HepG2 (cell line): ENCODE measurements around the gene HOXD3. TPM values are rescaled to one million over a fixed set of nuclear protein-coding genes. Genes with fewer than 3 reads are reported as not detected.

Experiments used
- ATAC-seq: fragments of 200-7000 bp; cut with Tn5 transposase; 3 replicates; pipeline ENCODE4 v1.9.1; 2020; ENCODE audit warnings: mild to moderate bottlenecking, moderate library complexity
- BruUV-seq: library from RNA; stranded (reverse); fragments of 400-500 nt; replicated peaks from 2 replicates; lab custom pipeline; 2021; lab: Mats Ljungman, UMichigan
- CTCF ChIA-PET: fragments of 300-600 bp; formaldehyde crosslinking; extraction: SDS; loops from one replicate; lab custom pipeline; 2021; ENCODE audit warnings: low total read pairs, inconsistent platforms, low intra/inter-chr PET ratio; lab: Yijun Ruan, JAX
- POLR2A ChIA-PET: fragments of 350-600 bp; sonication (Branson Sonifier 250); formaldehyde crosslinking; loops from one replicate; lab custom pipeline; 2020; ENCODE audit warnings: antibody characterized with exemption, inconsistent platforms; lab: Yijun Ruan, JAX
- DNase-seq: peaks from one replicate; pipeline ENCODE4 v3.0.0-alpha.2; 2015; ENCODE audit warnings: low spot score
- FAIRE-seq: peaks from 3 replicates; lab custom pipeline; 2011; peaks lifted over from hg19 to GRCh38; lab: Jason Lieb, UNC
- H2AFZ ChIP-seq: one replicate; pipeline ENCODE4 v1.6.1; 2011; ENCODE audit warnings: low read length, inconsistent platforms
- H3K27ac ChIP-seq: fragments of 300-600 bp; 3 replicates; pipeline ENCODE4 v1.8.0; 2011; ENCODE audit warnings: mixed run types, mild to moderate bottlenecking, mixed read lengths, low read length, inconsistent platforms; ENCODE audit not compliant: insufficient read depth; ENCODE audit errors: extremely low read length
- H3K27me3 ChIP-seq, 2 experiments: fragments of 200-600 bp in 1 of 2; 2 replicates in 1 of 2; 3 replicates in 1 of 2; pipeline versions ENCODE4 v1.6.0 to v1.8.0; 2011; ENCODE audit warnings: low read length in 2 of 2, mild to moderate bottlenecking in 2 of 2, moderate library complexity in 2 of 2, inconsistent platforms in 1 of 2; ENCODE audit not compliant: insufficient read depth in 2 of 2, control insufficient read depth in 1 of 2
- H3K36me3 ChIP-seq, 2 experiments: fragments of 200-600 bp in 1 of 2; replicated peaks in 1 of 2; 2 replicates in 1 of 2; 3 replicates in 1 of 2; pipeline versions ENCODE4 v1.5.1 to v1.8.0; 2011; ENCODE audit warnings: low read length in 2 of 2, inconsistent platforms in 1 of 2; ENCODE audit not compliant: insufficient read depth in 2 of 2, control insufficient read depth in 1 of 2
- H3K4me1 ChIP-seq: 2 replicates; pipeline ENCODE4 v1.5.1; 2012; ENCODE audit warnings: low read length, inconsistent platforms; ENCODE audit not compliant: insufficient read depth
- H3K4me2 ChIP-seq: 2 replicates; pipeline ENCODE4 v1.6.0; 2011; ENCODE audit warnings: low read depth, low read length, inconsistent platforms
- H3K4me3 ChIP-seq, 3 experiments: fragments of 200-600 bp in 1 of 3; sonication (generic), shearing (Covaris generic) in 1 of 3; replicated peaks in 1 of 3; 2 replicates each; pipeline ENCODE4 v1.5.1; 2011 to 2016; ENCODE audit warnings: low read length in 3 of 3, inconsistent platforms in 2 of 3, low read depth in 2 of 3, mild to moderate bottlenecking in 2 of 3, control low read depth in 1 of 3, mixed read lengths in 1 of 3; ENCODE audit not compliant: insufficient read depth in 1 of 3
- H3K79me2 ChIP-seq: one replicate; pipeline ENCODE4 v1.6.1; 2011; ENCODE audit warnings: low read length, inconsistent platforms; ENCODE audit not compliant: insufficient read depth
- H3K9ac ChIP-seq: 2 replicates; pipeline ENCODE4 v1.6.0; 2011; ENCODE audit warnings: mild to moderate bottlenecking, low read depth, low read length, inconsistent platforms; ENCODE audit not compliant: insufficient read depth
- H3K9me3 ChIP-seq: 2 replicates; pipeline ENCODE4 v1.5.1; 2012; ENCODE audit warnings: mild to moderate bottlenecking, low read length
- H4K20me1 ChIP-seq: 2 replicates; pipeline ENCODE4 v1.6.0; 2011; ENCODE audit warnings: inconsistent platforms, mild to moderate bottlenecking, low read length, moderate library complexity; ENCODE audit not compliant: insufficient read depth
- FOXA1 ChIP-seq, 2 experiments: fragments of 450-650 bp in 1 of 2; sonication (generic) in 1 of 2; formaldehyde crosslinking in 1 of 2; IDR thresholded peaks; 2 replicates each; pipeline versions ENCODE4 v1.4.0 to v1.6.1; 2016 to 2020; ENCODE audit warnings: missing genetic modification reagents in 1 of 2
- HDAC2 ChIP-seq: sonication (generic); formaldehyde crosslinking; IDR thresholded peaks from 2 replicates; pipeline ENCODE4 v1.4.0; 2020; ENCODE audit warnings: missing genetic modification reagents
- HOXA3 ChIP-seq: sonication (generic); formaldehyde crosslinking; IDR thresholded peaks from 2 replicates; pipeline ENCODE4 v1.5.0; 2020; ENCODE audit warnings: missing genetic modification reagents
- MIER3 ChIP-seq: IDR thresholded peaks from 2 replicates; pipeline ENCODE4 v1.6.1; 2016; ENCODE audit warnings: missing compliant biosample characterization, borderline replicate concordance
- NCOA1 ChIP-seq: sonication (generic); formaldehyde crosslinking; IDR thresholded peaks from 2 replicates; pipeline ENCODE4 v1.9.0; 2021; ENCODE audit warnings: missing genetic modification reagents
- NR1H2 ChIP-seq: sonication (generic); formaldehyde crosslinking; IDR thresholded peaks from 2 replicates; pipeline ENCODE4 v1.8.1; 2022; ENCODE audit warnings: low read depth, missing genetic modification reagents, borderline replicate concordance
- NR2F2 ChIP-seq: IDR thresholded peaks from 2 replicates; pipeline ENCODE4 v1.6.1; 2012; ENCODE audit warnings: low read depth, inconsistent platforms, borderline replicate concordance
- POLR2AphosphoS5 ChIP-seq: IDR thresholded peaks from 2 replicates; pipeline ENCODE4 v1.6.1; 2012; ENCODE audit warnings: low read depth, low read length
- TAF15 ChIP-seq: fragments of 200-400 bp; formaldehyde crosslinking; IDR thresholded peaks from one replicate; pipeline ENCODE4 v1.6.1; 2018; ENCODE audit warnings: mild to moderate bottlenecking, low read depth, low read length; ENCODE audit not compliant: poor library complexity, severe bottlenecking
- ZNF224 ChIP-seq: sonication (generic); formaldehyde crosslinking; IDR thresholded peaks from 2 replicates; pipeline ENCODE4 v1.5.0; 2020; ENCODE audit warnings: mild to moderate bottlenecking, missing genetic modification reagents
- ZNF589 ChIP-seq: sonication (generic); formaldehyde crosslinking; conservative IDR thresholded peaks from 2 replicates; pipeline ENCODE4 v1.8.0; 2022; ENCODE audit warnings: mild to moderate bottlenecking, moderate library complexity, missing genetic modification reagents
- ZNF772 ChIP-seq: sonication (generic); formaldehyde crosslinking; IDR thresholded peaks from 2 replicates; pipeline ENCODE4 v1.5.0; 2020; ENCODE audit warnings: mild to moderate bottlenecking, missing genetic modification reagents
- ZNF775 ChIP-seq: sonication (generic); formaldehyde crosslinking; IDR thresholded peaks from 2 replicates; pipeline ENCODE4 v1.4.0; 2020; ENCODE audit warnings: missing genetic modification reagents, mild to moderate bottlenecking, moderate library complexity, borderline replicate concordance
- WGBS: methylation state at CpG from one replicate; pipeline ENCODE4 v1.1.6; 2017; ENCODE audit warnings: low lambda C conversion rate; 5-methylcytosine and 5-hydroxymethylcytosine counted together
- in situ Hi-C: cut with HindIII; loops from 2 replicates; pipeline ENCODE4 v1.10.0; 2017; ENCODE audit warnings: low pct_unique_long_range_greater_than_20kb; ENCODE audit not compliant: extremely low pct_ligation_motif_present
- intact Hi-C: fragments of 100-400 bp; cut with micrococcal nuclease; formaldehyde crosslinking; loops from one replicate; pipeline ENCODE4 v1.10.0; 2022; ENCODE audit not compliant: unreplicated experiment
- polyA plus RNA-seq, 8 experiments: library from polyadenylated mRNA; depleted of rRNA in 3 of 8; stranded (reverse) in 7 of 8; unstranded in 1 of 8; fragments of >200 nt; fragmentation: Illumina TruSeq in 4 of 8; extraction: Trizol in 4 of 8; gene quantifications; 2 replicates each; pipeline versions ENCODE4 v1.2.1 to v1.2.3, GENCODE V29; 2011 to 2016; ENCODE audit warnings: low read depth in 4 of 8, missing spikeins in 1 of 8, mixed read lengths in 1 of 8; ENCODE audit not compliant: insufficient read depth in 1 of 8
- total RNA-seq, 5 experiments: library from RNA; depleted of rRNA; stranded (reverse); fragments of >200 nt; fragmentation: Illumina TruSeq; extraction: Trizol; gene quantifications; 2 replicates each; pipeline ENCODE4 v1.2.3, GENCODE V29; 2016; ENCODE audit warnings: low read depth in 1 of 5
- TF ChIP-seq, protein P1 (sequence below): sonication (generic); formaldehyde crosslinking; IDR thresholded peaks from 2 replicates; pipeline ENCODE4 v1.9.0; 2022; ENCODE audit warnings: missing genetic modification reagents, mild to moderate bottlenecking, borderline replicate concordance
- TF ChIP-seq, protein P2 (sequence below): sonication (generic); formaldehyde crosslinking; IDR thresholded peaks from 2 replicates; pipeline ENCODE4 v1.8.0; 2022; ENCODE audit warnings: missing genetic modification reagents, mild to moderate bottlenecking, borderline replicate concordance
- TF ChIP-seq, protein P3 (sequence below): sonication (generic); formaldehyde crosslinking; conservative IDR thresholded peaks from 2 replicates; pipeline ENCODE4 v1.8.0; 2022; ENCODE audit warnings: low read depth, missing genetic modification reagents
- TF ChIP-seq, protein P4 (sequence below): sonication (generic); formaldehyde crosslinking; IDR thresholded peaks from 2 replicates; pipeline ENCODE4 v1.4.0; 2020; ENCODE audit warnings: missing genetic modification reagents
- TF ChIP-seq, protein P5 (sequence below): sonication (generic); formaldehyde crosslinking; IDR thresholded peaks from 2 replicates; pipeline ENCODE4 v1.8.1; 2023; ENCODE audit warnings: mild to moderate bottlenecking, missing genetic modification reagents

HOXD3 gene
- total and polyA plus RNA-seq, 2 of the 13 experiments (the other 11 are each of a cell fraction or from before 2014, with no cell fraction given): 0.05 to 0.09 TPM

DNA sequence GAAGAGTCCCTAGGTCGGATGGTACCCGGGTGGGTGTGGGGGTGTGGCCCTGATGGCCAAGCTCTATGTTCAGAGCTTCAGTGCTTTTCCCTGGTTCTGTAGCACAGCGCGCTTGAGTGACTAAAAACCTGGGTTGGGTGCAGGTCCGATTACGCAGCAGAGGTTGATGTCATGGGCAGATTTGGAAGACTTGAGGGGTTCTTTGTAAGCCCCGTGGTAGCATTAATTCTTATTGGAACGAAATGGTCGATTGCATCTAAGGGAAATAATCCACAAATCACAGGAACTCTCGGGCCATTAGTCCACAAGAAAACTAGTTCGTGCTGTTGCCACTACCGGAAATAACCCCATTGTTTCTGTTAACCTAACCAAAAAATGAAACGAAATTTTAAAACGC lies 18.6 kb upstream of the HOXD3 start:
- no peak overlapping the region for H3K27ac ChIP-seq
- peaks cover 11% of the 10 kb centered on the region for H3K4me1 ChIP-seq
- in situ Hi-C loops (no loop called here), intact Hi-C loops (no loop called here)
- no peaks in the 10 kb centered on the region for H4K20me1 ChIP-seq
- FAIRE-seq (no peak), ATAC-seq (no peak), DNase-seq (no peak)
- H3K4me3 ChIP-seq: no peak overlapping the region
- BruUV-seq: no TSS peak
- WGBS: 21% methylated on average over 12 of the region's 14 CpGs
- H3K27me3 ChIP-seq: peaks cover 9 to 91% of the 10 kb centered on the region in 2 experiments; a peak in 4 of 5 replicates
- no peaks in the 10 kb centered on the region for H3K9me3 ChIP-seq
- no peak overlapping the region for H2AFZ ChIP-seq
- H3K4me2 ChIP-seq: no peak overlapping the region
- H3K9ac ChIP-seq: no peak overlapping the region
- POLR2A ChIA-PET: no interaction called here
- no peaks in the 10 kb centered on the region for H3K36me3 ChIP-seq
- H3K79me2 ChIP-seq: no peaks in the 10 kb centered on the region
- CTCF ChIA-PET: no interaction called here
- TF ChIP-seq NR1H2: no peak
- TF ChIP-seq, protein P1, sequence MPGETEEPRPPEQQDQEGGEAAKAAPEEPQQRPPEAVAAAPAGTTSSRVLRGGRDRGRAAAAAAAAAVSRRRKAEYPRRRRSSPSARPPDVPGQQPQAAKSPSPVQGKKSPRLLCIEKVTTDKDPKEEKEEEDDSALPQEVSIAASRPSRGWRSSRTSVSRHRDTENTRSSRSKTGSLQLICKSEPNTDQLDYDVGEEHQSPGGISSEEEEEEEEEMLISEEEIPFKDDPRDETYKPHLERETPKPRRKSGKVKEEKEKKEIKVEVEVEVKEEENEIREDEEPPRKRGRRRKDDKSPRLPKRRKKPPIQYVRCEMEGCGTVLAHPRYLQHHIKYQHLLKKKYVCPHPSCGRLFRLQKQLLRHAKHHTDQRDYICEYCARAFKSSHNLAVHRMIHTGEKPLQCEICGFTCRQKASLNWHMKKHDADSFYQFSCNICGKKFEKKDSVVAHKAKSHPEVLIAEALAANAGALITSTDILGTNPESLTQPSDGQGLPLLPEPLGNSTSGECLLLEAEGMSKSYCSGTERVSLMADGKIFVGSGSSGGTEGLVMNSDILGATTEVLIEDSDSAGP: no peak
- no peak for TF ChIP-seq HOXA3 (CRISPR knock-in tag)
- no peak for TF ChIP-seq MIER3 (CRISPR knock-in tag)
- TF ChIP-seq ZNF589 (CRISPR knock-in tag): no peak
- no peak for TF ChIP-seq FOXA1 (IDR thresholded peaks at IDR 0.05)
- no peak for TF ChIP-seq FOXA1 (CRISPR knock-in tag; IDR thresholded peaks at IDR 0.05)
- no peak for TF ChIP-seq ZNF772 (CRISPR knock-in tag)
- TF ChIP-seq, protein P2, sequence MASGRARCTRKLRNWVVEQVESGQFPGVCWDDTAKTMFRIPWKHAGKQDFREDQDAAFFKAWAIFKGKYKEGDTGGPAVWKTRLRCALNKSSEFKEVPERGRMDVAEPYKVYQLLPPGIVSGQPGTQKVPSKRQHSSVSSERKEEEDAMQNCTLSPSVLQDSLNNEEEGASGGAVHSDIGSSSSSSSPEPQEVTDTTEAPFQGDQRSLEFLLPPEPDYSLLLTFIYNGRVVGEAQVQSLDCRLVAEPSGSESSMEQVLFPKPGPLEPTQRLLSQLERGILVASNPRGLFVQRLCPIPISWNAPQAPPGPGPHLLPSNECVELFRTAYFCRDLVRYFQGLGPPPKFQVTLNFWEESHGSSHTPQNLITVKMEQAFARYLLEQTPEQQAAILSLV (CRISPR knock-in tag): no peak
- TF ChIP-seq HDAC2 (CRISPR knock-in tag): no peak
- TF ChIP-seq, protein P3, sequence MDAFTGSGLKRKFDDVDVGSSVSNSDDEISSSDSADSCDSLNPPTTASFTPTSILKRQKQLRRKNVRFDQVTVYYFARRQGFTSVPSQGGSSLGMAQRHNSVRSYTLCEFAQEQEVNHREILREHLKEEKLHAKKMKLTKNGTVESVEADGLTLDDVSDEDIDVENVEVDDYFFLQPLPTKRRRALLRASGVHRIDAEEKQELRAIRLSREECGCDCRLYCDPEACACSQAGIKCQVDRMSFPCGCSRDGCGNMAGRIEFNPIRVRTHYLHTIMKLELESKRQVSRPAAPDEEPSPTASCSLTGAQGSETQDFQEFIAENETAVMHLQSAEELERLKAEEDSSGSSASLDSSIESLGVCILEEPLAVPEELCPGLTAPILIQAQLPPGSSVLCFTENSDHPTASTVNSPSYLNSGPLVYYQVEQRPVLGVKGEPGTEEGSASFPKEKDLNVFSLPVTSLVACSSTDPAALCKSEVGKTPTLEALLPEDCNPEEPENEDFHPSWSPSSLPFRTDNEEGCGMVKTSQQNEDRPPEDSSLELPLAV: no peak
- TF ChIP-seq, protein P4, sequence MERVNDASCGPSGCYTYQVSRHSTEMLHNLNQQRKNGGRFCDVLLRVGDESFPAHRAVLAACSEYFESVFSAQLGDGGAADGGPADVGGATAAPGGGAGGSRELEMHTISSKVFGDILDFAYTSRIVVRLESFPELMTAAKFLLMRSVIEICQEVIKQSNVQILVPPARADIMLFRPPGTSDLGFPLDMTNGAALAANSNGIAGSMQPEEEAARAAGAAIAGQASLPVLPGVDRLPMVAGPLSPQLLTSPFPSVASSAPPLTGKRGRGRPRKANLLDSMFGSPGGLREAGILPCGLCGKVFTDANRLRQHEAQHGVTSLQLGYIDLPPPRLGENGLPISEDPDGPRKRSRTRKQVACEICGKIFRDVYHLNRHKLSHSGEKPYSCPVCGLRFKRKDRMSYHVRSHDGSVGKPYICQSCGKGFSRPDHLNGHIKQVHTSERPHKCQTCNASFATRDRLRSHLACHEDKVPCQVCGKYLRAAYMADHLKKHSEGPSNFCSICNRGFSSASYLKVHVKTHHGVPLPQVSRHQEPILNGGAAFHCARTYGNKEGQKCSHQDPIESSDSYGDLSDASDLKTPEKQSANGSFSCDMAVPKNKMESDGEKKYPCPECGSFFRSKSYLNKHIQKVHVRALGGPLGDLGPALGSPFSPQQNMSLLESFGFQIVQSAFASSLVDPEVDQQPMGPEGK (CRISPR knock-in tag): no peak
- no peak for TF ChIP-seq NR2F2
- no peak for TF ChIP-seq ZNF775
- no peak for TF ChIP-seq ZNF224 (CRISPR knock-in tag)
- TF ChIP-seq, protein P5, sequence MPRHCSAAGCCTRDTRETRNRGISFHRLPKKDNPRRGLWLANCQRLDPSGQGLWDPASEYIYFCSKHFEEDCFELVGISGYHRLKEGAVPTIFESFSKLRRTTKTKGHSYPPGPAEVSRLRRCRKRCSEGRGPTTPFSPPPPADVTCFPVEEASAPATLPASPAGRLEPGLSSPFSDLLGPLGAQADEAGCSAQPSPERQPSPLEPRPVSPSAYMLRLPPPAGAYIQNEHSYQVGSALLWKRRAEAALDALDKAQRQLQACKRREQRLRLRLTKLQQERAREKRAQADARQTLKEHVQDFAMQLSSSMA (CRISPR knock-in tag): no peak
- no peak for TF ChIP-seq NCOA1 (CRISPR knock-in tag)
- TF ChIP-seq POLR2AphosphoS5: no peak
- TF ChIP-seq TAF15: no peak
